HAP-1 (cell line): ENCODE data around the gene KIF19.

Source experiments
- DNase-seq, 2 experiments: peaks; one replicate each; pipeline ENCODE4 v3.0.0-alpha.2; 2016 to 2020; ENCODE audit warnings: low spot score in 2 of 2
- H3K27me3 ChIP-seq: fragments of 250-450 bp; sonication (Bioruptor Pico); 2 replicates; pipeline ENCODE4 v1.5.1; 2020; ENCODE audit warnings: low read depth, mild to moderate bottlenecking, moderate library complexity
- H3K36me3 ChIP-seq: fragments of 250-450 bp; sonication (Bioruptor Pico); replicated peaks from 2 replicates; pipeline ENCODE4 v1.5.1; 2020; ENCODE audit warnings: mild to moderate bottlenecking
- H3K4me1 ChIP-seq: fragments of 250-450 bp; sonication (Bioruptor Pico); 2 replicates; pipeline ENCODE4 v1.5.1; 2020; ENCODE audit warnings: mild to moderate bottlenecking
- H3K4me3 ChIP-seq: fragments of 250-450 bp; sonication (Bioruptor Pico); 2 replicates; pipeline ENCODE4 v1.5.1; 2020; ENCODE audit warnings: mild to moderate bottlenecking, moderate library complexity
- H3K9me3 ChIP-seq: fragments of 250-450 bp; sonication (Bioruptor Pico); 2 replicates; pipeline ENCODE4 v1.5.1; 2020; ENCODE audit warnings: mild to moderate bottlenecking, moderate library complexity
- in situ Hi-C: fragments of 300-500 bp; cut with MboI; formaldehyde crosslinking; loops from 3 replicates; pipeline ENCODE4 v1.14.3; 2020; ENCODE audit warnings: low sequenced_read_pairs, inconsistent platforms, mixed read lengths

KIF19 gene

DNA sequence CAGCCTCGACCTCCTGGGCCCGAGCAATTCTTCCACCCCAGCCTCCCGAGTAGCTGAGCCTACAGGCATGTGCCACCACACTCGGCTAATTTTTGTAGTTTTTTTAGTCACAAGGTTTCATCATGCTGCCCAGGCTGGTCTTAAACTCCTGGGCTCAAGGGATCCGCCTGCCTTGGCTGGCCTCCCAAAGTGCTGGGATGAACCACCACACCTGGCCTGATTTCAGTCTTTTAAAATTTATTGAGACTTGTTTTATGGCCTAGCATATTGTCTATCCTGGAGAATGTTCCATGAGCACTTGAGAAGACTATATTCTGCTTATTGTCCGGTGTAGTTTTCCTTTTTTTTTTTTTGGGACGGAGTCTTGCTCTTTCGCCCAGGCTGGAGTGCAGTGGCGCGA is 33.5 kb upstream of the KIF19 start:
- DNase-seq: no peak
- Histone ChIP-seq H3K4me1 (no peaks in the 10 kb centered on the region), H3K9me3 (no peaks in the 10 kb centered on the region; the same call in 1 of the 2 replicates), H3K36me3 (no peaks in the 10 kb centered on the region), H3K4me3 (no peak overlapping the region), H3K27me3 (no peaks in the 10 kb centered on the region)
- in situ Hi-C loops: no loop called here

DNA sequence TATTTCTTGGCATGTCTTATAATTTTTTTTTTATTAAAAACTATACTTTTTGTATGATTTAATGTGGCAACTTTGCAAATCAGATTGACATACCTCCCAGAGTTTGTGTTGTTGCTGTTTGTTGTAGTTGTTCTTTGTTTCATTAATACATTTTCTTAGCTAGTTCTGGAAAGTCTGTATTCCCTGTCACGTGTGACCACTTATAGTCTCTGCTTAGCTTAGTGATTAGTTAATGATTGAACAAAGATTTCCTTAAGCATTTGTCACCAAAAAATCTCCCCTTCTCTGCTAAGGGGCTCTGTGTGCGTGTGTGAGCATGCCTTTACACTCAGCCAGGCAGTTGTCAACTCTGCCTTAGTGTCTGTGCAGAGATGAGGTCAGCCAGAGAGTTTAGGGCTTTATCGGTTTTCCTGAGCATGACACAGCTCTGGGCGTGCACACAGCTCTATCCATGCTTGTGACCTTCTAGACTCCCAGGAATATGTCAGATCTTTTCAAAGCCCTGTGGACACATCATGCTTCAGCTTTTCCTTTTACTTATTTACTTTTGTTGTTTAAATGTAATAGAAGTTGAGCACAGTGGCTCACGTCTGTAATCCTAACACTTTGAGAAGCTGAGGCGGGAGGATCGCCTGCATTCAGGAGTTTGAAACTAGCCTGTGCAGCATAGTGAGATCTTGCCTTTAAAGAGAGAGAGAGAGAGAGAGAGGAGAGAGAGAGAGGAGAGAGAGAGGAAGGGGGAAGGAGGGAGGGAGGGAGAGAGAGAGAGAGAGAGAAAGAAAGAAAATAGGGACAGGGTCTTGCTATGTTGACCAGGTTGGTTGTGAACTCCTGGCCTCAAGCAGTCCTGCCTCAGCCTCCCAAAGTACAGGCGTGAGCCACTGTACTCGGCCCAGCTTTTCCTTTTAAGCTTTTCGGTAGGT is 30.1 kb upstream of the KIF19 start:
- no peak for DNase-seq
- no peaks in the 10 kb centered on the region; the same call in 1 of the 2 replicates for H3K9me3 ChIP-seq
- H3K4me1 ChIP-seq: no peaks in the 10 kb centered on the region
- no peak overlapping the region for H3K4me3 ChIP-seq
- in situ Hi-C loops: no loop called here
- no peaks in the 10 kb centered on the region for H3K27me3 ChIP-seq
- no peaks in the 10 kb centered on the region for H3K36me3 ChIP-seq

- Histone ChIP-seq H3K4me1 (no peaks in the 10 kb centered on the region), H3K9me3 (no peaks in the 10 kb centered on the region; the same call in 1 of the 2 replicates), H3K4me3 (no peak overlapping the region), H3K36me3 (no peaks in the 10 kb centered on the region), H3K27me3 (no peaks in the 10 kb centered on the region)
- in situ Hi-C loops: no loop called here
- peak; percentile 10 to 57 for DNase-seq
These were observed 29.5 kb upstream of the KIF19 start for GRCh38 chr17:74296548-74296936.

DNA sequence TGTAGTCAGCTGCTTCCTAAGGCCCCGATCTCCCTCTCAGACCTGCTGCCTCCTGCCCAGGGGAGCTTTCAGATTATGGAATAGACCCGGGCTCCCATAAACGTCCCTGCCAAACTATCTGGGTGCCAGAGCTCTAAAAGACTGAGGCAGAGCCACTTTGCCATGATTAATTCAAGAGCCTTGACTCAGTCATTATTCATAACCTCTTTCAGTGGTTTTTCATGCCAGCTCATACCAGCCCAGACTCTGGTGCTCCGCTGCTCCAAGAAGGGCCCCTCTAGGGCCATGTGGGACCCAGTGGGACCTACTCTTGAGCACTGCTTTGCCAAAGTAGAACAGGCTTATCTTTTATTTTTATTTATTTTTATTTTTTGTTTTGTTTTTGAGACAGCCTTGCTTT is 28.1 kb upstream of the KIF19 start:
- DNase-seq: no peak
- Histone ChIP-seq H3K4me1 (no peaks in the 10 kb centered on the region), H3K4me3 (no peak overlapping the region), H3K9me3 (no peaks in the 10 kb centered on the region; the same call in 1 of the 2 replicates), H3K27me3 (no peaks in the 10 kb centered on the region), H3K36me3 (no peaks in the 10 kb centered on the region)
- in situ Hi-C loops: no loop called here

GRCh38 chr17:74298778-74299177 is 27.2 kb upstream of the KIF19 start:
- Histone ChIP-seq H3K27me3 (no peaks in the 10 kb centered on the region), H3K4me1 (no peaks in the 10 kb centered on the region), H3K36me3 (no peaks in the 10 kb centered on the region), H3K4me3 (no peak overlapping the region), H3K9me3 (no peaks in the 10 kb centered on the region; the same call in 1 of the 2 replicates)
- no peak for DNase-seq
- in situ Hi-C loops: no loop called here

DNA sequence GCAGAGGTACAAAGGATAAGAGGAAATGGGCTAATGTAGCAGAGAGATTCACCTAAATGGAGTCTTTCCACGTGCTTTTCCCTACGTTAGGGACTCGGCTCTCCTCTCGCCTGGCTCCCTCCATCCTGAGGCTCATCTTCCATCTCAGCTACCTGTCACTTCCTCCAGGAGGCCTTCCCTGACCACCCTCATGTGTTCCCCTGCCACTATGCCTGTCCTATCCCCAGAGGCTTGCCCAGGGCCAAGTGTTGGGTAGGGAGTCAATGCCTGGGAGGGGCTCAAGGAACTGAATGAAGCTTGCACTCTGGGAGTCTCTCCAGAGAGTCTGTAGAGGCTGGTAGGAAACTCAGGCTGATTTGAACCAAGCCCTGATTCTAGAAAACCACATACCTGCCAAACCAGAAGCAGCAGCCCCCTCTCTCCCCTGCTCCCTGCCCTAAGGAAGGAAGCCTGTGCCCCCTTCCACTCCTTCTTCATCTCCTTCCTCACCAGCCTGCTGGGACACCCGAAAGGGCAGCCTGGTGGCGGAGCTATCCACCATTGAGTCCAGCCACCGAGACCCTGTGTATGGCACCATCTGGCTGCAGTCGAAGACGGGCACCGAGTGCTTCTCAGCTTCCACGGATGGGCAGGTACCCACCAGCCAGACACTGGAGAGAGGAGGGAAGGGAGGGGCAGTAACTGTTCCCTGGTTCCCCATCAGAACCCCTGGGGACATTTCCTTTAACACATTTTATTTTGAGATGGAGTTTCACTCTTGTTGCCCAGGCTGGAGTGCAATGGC is 26.6 kb upstream of the KIF19 start:
- DNase-seq: no peak
- no peaks in the 10 kb centered on the region for H3K4me1 ChIP-seq
- in situ Hi-C loops: no loop called here
- no peaks in the 10 kb centered on the region for H3K27me3 ChIP-seq
- no peaks in the 10 kb centered on the region for H3K36me3 ChIP-seq
- no peak overlapping the region for H3K4me3 ChIP-seq
- no peaks in the 10 kb centered on the region; the same call in 1 of the 2 replicates for H3K9me3 ChIP-seq

- no peaks in the 10 kb centered on the region for H3K9me3 ChIP-seq
- H3K27me3 ChIP-seq: no peaks in the 10 kb centered on the region
- in situ Hi-C loops: no loop called here
- DNase-seq: no peak
- H3K4me3 ChIP-seq: no peak overlapping the region
- no peaks in the 10 kb centered on the region for H3K36me3 ChIP-seq
- no peaks in the 10 kb centered on the region for H3K4me1 ChIP-seq
These were observed 22.7 kb upstream of the KIF19 start for GRCh38 chr17:74303305-74303704.

DNA sequence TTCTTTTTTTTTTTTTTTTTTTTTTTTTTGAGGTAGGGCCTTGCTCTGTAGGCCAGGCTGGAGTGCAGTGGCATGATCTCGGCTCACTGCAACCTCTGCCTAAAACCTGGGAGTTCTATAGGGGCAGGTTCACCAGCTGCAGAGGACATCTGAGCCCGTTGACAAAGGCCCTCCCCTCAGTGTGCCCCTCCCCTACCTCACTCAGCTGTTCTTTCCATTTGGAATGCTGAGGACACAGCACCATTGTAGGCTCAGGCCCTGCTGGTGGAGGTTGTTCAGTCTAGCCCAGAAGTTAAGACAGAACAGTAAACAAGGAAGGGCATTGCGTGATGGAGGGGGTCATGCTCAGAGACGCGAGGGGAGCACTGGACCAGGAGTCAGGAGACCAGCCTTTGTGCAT is 21.8 kb upstream of the KIF19 start:
- no peak overlapping the region for H3K4me3 ChIP-seq
- in situ Hi-C loops: no loop called here
- no peaks in the 10 kb centered on the region for H3K9me3 ChIP-seq
- no peaks in the 10 kb centered on the region for H3K36me3 ChIP-seq
- H3K27me3 ChIP-seq: no peaks in the 10 kb centered on the region
- no peak for DNase-seq
- no peaks in the 10 kb centered on the region for H3K4me1 ChIP-seq

GRCh38 chr17:74305865-74306654 is 20.0 kb upstream of the KIF19 start:
- Histone ChIP-seq H3K27me3 (no peaks in the 10 kb centered on the region), H3K4me3 (no peak overlapping the region), H3K4me1 (no peaks in the 10 kb centered on the region), H3K9me3 (no peaks in the 10 kb centered on the region), H3K36me3 (no peaks in the 10 kb centered on the region)
- DNase-seq: no peak
- in situ Hi-C loops: no loop called here

GRCh38 chr17:74307984-74308773 is 17.8 kb upstream of the KIF19 start:
- Histone ChIP-seq H3K9me3 (no peaks in the 10 kb centered on the region), H3K27me3 (no peaks in the 10 kb centered on the region), H3K36me3 (no peaks in the 10 kb centered on the region), H3K4me1 (no peaks in the 10 kb centered on the region), H3K4me3 (no peak overlapping the region)
- in situ Hi-C loops: no loop called here
- DNase-seq: no peak

- in situ Hi-C loops: no loop called here
These were observed 16.1 kb upstream of the KIF19 start for GRCh38 chr17:74309902-74310301.

GRCh38 chr17:74314877-74315276 is 11.1 kb upstream of the KIF19 start:
- in situ Hi-C loops: no loop called here
- no peak for DNase-seq

More at GRCh38 chr17:74309902-74310301, 16.1 kb upstream of the KIF19 start:
- DNase-seq: no peak
- Histone ChIP-seq H3K9me3 (no peaks in the 10 kb centered on the region), H3K4me3 (no peak overlapping the region), H3K27me3 (no peaks in the 10 kb centered on the region), H3K4me1 (no peaks in the 10 kb centered on the region), H3K36me3 (no peaks in the 10 kb centered on the region)

GRCh38 chr17:74316220-74316619 is 9.8 kb upstream of the KIF19 start:
- no peaks in the 10 kb centered on the region; the same call in 1 of the 2 replicates for H3K27me3 ChIP-seq
- no peaks in the 10 kb centered on the region for H3K4me1 ChIP-seq
- no peak for DNase-seq
- H3K4me3 ChIP-seq: no peak overlapping the region
- in situ Hi-C loops: no loop called here
- H3K36me3 ChIP-seq: no peaks in the 10 kb centered on the region
- no peaks in the 10 kb centered on the region for H3K9me3 ChIP-seq

More at GRCh38 chr17:74314877-74315276, 11.1 kb upstream of the KIF19 start:
- H3K4me3 ChIP-seq: no peak overlapping the region
- no peaks in the 10 kb centered on the region for H3K9me3 ChIP-seq
- no peaks in the 10 kb centered on the region for H3K4me1 ChIP-seq
- H3K27me3 ChIP-seq: no peaks in the 10 kb centered on the region
- H3K36me3 ChIP-seq: no peaks in the 10 kb centered on the region
